Retina (tissue), 1 donor: ENCODE data around the gene RNF214.
"Not testable (repeated sequence)": the region's sequence is repeated elsewhere in the genome, so short reads cannot be mapped to it uniquely, and the experiment has no call there.

Experiments used
- DNase-seq: peaks from one replicate; pipeline ENCODE4 v3.0.0-alpha.2; 2016

RNF214 gene

DNA sequence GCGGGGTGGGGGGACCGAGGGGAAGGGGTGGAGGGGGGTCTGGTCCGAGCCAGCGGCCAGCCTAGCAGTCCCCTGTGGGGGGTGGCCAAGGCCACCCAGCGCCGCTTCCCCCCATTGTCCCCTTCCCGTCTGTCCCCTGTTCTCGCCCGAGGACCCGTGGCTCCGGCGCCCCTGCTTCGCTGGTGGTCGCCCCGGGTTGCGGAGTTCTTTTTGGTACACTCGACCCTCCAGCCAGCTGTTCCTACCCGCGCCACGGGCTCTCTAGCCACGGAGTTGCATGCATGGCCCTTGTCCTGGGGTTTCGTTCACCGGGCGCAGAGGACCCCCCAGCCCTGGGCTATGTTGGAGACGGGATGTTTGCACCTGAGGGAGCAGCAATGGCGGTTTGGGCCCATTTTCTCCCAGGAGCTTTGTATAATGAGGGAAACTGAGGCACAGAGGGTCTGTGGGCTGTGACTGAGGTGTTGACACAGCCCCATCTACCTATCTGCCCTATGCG is 489 bp downstream of the RNF214 start:
- DNase-seq: peak; percentile 40

DNA sequence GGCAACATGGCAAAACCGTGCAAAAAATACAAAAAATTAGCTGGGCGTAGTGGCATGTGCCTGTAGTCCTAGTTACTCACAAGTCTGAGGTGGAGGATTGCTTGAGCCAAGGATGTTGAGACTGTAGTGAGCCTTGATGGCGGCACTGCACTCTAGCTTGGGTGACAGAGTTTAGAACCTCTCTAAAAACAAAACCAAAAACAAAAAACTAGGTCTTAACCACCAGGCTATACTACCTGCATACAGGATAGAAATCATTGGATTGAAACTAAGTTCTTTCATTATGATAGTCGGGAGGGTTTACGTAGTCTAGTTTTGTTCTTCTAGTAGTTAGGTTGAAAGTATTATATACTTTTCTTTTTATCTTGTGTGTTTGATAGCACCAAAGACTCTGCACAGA is 5.8 kb downstream of the RNF214 start:
- DNase-seq: no peak

DNA sequence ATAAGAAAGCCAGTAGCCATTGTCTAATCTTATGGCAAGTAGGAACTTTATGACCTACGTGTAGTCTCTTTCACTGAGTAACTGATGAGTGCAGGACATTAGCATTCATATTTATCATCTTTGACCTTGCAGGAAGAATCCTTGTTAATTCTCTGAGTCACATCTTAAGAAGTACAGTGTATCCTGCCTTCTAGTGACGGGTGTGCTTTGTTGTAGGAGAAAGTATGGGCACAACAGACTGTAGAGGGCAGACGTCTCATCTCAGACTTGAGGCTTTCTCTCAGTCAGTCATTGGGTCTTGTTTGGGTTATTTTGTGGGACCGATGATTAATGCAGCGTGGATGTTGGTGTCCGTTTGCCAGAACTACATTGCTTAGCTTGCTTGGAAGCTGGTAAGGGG is 6.8 kb downstream of the RNF214 start:
- DNase-seq: no peak

DNA sequence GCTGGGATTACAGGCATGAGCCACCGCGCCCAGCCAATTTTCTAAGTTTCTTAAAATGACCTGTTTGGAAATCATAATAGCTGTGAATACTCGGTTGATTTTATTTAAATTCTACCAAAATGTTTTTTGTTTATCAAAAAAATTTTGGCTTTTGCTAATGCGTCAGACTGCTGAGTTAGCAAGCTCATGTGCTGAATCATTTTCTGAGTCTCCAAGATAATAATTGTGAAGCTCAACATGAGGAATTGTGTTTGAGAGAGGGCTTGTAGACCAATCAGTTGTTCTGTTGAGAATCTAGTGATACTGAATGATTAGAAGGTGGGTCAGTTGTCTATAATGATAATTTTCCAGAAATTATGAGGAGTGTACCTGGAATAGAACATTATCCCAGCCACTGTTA is 15.9 kb downstream of the RNF214 start:
- no peak for DNase-seq

DNA sequence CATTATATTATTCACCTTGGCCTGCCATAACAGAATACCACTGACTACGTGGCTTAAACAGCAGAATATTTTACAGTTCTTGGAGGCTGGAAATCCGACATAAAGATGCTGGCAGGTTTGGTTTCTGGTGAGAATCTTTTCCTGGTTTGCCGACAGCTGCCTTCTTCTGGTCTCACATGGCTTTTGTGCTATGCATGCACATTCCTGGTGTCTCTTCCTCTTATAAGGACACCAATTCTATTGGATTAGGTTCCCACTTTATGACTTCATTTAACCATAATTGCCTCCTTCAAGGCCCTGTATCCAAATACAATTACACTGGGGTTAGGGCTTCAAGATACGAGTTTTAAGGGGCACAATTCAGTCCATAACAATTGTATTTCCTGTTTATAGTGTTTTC is 17.1 kb downstream of the RNF214 start:
- DNase-seq: no peak

DNA sequence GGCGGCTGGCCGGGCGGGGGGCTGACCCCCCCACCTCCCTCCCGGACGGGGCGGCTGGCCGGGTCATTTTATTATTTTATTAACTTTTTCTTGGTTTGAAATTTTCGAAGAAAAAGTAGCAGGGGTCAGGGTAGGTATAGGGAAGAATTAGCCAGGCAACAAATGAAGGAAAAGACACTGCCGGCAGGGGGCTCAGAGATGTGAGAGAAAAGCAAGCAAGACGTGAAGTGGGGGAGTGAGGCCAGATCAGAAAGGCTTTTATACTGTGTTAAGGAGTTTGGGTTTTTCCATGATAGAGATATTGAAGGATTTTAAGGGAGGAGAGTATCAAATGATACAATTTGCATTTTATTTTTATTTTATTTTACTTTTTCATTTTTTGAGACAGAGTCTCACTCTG is 19.0 kb downstream of the RNF214 start:
- no peak for DNase-seq

DNA sequence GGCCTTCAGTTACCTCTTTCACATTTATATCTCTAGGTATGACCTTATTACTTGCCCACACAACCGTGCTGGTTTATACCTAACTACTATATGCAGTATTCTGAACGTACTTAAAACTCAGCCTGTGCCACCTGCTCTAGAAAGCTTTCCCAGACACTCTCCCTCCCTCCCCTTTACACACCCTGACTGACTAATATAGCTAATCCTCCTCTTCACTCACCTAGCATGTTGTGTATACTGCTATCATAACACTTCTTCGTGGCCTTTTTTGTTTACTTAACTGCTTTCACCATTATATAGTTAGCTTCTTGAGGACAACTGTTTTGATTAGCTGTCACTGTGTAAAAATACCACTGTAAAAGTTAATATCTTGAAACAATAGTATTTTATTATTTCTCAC is 23.5 kb downstream of the RNF214 start:
- DNase-seq: no peak

DNA sequence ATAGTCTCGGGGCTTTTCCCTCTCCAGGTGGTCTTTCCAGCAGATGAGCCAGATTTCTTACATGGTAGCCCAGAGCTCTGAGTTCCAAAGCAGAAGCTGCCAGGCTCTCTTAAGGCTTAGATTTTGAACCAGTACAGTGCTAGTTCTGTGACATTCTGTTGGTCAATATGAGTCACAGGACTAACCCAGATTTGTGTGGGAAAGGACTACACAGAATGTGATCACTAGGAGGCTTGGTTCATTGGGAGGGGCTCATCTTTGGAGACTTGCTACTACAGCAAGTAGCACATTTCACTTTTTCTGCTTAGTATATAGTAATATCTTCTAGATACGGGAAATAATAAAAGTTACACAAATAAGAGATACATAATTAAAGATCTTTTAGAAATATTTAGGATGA is 24.1 kb downstream of the RNF214 start:
- DNase-seq: no peak

DNA sequence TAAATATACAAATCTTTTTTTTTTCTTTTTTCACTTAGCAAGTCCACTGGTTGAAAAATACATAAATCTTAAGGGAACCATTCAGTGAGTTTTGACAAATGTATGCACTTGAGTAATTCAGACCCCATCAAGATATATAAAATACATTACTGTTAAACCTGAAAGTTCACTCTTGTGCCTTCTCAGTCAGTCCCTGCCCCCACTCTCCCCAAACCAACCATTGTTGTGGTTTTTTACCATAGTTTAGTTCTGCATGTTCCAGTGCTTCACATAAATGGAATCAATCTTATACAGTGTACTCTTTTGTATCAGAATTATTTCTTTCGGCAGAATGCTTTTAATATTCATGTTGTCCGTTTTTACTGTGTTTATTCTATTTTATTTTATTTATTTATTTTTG is 26.1 kb downstream of the RNF214 start:
- DNase-seq: no peak

DNA sequence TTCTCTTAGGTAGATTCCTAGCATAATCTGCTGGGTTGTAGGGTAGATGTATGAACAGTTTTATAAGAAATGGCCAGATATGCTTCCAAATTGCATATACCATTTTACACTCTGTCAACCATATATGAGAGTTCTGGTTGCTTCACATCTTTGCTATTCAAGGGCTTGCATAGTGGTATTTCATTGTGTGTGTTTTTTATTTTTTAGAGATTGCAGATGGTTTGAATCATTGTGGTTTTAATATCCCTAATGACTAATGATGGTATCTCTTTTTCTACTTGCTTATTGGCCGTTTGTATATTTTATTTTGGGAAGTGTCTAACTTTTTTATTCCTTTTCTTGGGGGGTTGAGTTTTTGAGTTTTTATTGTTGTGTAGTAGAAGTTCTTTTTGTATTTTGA is 26.9 kb downstream of the RNF214 start:
- no peak for DNase-seq

DNA sequence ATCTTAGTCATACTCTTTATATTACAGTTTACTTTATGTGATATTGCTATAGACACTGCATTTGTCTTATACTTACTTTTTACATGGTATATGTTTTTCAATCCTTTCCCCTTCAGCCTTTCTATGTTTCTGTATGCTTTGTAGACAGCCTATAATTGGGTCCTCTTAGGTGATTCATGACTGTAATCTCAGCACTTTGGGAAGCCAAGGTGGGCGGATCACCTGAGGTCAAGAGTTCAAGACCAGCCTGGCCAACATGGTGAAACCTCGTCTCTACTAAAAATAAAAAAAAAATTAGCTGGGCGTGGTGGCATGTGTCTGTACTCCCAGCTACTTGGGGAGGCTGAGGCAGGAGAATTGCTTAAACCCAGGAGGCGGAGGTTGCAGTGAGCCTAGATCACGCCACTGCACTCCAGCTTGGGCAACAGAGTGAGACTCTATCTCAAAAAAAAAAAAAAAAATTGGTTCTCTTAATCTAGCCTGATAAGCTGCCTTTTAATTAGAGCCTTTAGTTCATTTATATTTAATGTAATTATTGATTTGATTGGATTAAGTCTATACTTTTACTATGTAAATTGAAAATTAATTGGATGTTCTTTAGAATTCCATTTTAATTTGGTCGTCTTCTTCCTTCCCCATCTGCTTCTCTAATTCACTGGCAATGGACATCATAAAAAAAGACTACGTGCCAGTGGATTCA is 32.3 kb downstream of the RNF214 start:
- not testable (repeated sequence) for DNase-seq

DNA sequence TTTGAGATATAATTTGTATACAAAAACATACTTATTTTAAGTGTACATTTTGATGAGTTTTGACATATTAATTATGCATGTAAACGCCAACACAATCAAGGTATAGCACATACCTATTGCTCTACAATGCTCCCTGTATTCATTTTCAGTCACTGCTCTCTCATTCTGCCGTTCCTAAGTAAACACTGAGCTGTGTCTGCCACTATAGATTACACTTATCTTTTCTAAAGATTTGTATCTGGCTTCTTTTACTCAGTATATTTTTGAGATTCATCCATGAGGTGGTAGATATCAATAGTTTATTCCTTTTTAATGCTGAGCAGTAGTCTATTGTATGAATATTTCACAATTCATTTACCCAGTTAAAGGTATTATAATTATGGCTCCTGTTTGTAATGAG is 33.3 kb downstream of the RNF214 start:
- no peak for DNase-seq

DNA sequence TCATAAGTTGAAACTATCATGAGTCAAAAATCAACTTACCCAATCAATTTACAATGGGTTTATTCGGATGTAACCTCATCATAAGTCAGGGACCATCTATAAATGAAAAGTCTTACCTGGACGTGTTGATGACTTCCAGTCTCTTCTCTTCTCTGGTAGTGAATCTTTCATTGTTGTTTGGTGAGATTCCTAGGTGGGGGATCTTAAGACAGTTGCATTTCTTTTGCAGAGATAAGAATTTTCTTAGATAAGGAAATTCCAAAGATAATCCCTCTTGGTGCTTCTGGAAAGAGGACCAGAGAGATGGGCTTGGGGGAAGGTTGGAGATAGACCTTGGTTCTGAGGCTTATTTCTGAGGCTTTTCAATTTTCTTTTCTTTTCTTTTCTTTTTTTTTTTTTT is 37.4 kb downstream of the RNF214 start:
- DNase-seq: no peak

DNA sequence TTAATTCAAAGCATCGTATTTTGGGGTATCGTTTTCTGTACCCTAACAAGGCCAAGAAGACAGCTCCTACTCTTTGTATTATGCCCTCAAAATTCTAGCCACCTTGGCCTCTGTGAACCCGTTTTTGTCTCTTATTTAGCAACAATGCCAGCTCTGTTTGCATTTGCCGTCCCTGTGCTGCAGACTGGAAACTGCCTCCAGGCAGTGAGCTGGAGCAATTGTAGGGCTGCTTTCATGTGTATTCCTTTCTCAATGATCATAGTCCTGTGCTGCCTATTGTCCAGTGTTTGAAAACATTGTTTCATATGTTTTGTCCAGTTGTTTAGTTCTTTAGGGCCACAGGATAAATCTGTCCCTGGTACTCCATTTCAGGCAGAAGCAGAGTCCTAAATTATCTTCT is 38.7 kb downstream of the RNF214 start:
- DNase-seq: no peak

DNA sequence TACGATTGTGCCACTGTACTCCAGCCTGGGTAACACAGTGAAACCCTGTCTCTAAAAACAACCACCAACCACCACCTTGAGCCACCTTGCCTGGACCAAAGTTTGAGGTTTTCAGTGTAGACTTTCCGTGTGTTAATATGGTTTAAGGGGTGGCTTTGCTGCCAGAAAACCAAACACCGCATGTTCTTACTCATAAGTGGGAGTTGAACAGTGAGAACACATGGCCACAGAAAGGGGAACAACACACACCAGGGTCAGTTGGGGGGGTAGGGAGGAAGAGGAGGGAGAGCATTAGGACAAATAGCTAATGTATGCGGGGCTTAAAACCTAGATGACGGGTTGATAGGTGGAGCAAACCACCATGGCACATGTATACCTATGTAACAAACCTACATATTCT is 39.7 kb downstream of the RNF214 start:
- DNase-seq: not testable (repeated sequence)

DNA sequence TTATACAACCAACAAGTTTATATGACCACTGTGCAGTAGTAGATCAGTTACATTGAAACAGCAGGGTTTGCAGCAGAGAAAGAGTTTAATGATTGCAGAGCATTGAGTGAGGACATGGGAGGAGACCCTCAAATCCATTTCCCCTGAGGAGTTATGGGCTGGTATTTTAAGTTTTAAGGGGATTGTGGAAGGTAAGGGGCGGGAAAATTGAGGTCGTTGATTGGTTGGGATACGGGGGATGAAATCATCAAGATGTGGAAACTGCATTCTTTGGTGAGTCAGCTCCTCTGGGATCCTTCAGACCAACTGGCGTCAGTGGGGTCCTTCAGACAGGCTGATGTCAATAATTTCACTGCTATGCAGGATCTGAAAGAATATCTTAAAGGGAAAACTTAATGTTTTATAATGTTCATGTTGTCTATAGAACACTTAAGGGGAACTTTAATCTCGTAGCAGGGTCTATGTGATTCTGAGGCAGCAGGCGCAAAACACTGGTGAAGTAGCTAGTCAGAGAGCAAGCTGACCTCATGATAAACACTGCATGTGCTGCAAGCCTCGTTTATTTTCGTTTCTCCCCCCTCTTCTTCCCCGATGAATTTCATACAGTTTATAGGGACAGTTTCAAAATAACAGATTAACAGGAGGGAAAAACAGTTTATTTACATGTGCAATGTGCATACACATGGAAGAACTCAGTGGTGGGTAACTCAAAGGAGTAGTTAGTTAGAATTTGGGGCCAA is 41.2 kb downstream of the RNF214 start:
- DNase-seq: no peak

DNA sequence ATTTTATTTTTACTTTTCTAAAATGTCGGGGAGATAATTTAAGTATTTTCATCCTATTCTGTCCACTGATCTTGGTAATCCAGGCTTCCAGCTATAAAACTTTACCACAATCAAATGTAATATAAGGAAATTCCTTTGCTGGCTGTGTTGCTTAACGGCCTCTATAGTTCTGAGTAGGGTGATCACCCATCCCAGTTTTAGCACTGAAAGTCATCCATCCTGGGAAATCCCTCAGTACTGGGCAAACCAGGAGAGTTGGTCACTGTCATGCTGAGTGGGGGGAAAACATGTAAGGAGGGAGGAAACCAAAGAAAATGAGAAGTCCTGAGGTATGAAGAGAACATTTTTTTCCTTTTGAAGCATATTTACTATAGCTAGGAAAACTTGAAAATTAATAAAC is 45.9 kb downstream of the RNF214 start:
- no peak for DNase-seq

DNA sequence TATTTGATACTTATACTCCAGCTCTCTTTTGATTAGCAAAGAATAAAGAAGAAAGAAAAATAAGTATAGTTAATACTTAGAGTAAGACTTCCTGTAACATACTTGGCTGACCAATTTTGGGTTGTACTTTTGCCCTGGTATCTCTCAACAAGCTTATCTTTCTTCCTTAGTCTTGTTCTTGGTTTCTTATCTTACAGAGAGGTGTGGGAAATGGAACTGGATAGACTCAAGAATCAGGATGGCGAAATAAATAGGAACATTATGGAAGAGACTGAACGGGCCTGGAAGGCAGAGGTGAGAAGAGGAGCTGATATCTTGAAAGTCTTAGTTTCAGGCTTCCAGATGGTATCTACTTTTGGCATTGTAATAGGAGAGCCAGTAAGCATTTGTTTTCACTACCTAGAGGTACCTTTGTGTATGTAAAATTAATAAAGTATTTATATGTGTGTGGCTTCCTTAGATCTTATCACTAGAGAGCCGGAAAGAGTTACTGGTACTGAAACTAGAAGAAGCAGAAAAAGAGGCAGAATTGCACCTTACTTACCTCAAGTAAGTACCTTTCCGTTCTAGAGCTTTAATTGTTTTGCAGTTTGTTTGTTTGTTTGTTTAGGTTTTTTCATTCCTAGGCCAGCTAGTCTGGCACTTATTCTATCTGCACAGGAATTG is 47.4 kb downstream of the RNF214 start:
- no peak for DNase-seq

DNA sequence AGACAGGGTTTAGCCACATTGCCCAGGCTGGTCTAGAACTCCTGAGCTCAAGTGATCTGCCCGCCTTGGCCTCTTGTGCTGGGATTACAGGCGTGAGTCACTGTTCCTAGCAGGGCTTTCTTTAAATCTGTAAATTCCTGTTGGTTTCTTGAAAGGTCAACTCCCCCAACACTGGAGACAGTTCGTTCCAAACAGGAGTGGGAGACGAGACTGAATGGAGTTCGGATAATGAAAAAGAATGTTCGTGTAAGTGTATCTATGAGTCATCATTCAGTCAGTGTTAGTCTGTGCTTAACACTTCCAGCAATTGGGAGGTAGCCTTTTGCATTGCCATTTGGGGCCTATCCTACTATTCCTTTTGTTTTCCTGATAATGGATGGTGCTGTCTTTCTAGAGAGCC is 48.7 kb downstream of the RNF214 start:
- no peak for DNase-seq

DNA sequence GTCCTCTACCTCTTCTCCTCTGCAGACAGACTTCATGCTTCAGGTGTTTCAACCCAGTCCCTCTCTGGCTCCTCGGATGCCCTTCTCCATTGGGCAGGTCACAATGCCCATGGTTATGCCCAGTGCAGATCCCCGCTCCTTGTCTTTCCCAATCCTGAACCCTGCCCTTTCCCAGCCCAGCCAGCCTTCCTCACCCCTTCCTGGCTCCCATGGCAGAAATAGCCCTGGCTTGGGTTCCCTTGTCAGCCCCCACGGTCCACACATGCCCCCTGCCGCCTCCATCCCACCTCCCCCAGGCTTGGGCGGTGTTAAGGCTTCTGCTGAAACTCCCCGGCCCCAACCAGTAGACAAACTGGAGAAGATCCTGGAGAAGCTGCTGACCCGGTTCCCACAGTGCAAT is 49.4 kb downstream of the RNF214 start:
- DNase-seq: no peak

DNA sequence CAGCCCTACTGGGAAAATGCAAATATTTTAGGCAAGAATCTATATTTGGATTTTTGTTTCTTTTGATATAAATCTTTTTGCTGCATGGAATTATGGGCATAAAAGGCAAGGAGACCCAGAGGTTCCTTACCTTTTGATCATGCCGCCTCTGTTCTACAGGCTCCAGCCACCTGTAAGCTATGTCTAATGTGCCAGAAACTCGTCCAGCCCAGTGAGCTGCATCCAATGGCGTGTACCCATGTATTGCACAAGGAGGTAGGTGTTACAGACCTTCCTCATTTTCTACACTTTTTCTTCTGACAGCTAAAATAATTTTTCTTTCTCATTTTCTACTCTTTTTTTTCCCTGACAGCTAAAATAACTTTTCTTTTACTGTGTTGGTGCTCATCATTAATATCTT is 50.5 kb downstream of the RNF214 start:
- DNase-seq: no peak

DNA sequence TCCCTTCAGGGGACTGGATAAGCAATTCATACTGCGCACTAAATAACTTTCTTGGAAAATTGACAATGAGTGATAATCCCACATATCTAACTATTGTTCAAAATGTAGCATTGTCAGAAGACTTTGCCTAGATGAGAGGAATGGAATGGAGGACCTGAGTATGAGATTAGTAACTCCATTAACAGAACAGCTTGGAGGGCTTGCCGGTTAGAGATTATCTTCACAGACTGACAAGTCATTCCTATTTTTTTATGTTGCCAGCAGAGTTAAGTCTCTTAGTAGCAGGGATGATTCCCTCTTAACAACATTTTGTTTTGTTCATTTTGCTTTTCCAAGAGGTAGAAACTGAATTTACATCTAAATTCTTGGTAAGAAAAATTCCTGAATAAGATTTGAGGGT is 51.6 kb downstream of the RNF214 start:
- no peak for DNase-seq

DNA sequence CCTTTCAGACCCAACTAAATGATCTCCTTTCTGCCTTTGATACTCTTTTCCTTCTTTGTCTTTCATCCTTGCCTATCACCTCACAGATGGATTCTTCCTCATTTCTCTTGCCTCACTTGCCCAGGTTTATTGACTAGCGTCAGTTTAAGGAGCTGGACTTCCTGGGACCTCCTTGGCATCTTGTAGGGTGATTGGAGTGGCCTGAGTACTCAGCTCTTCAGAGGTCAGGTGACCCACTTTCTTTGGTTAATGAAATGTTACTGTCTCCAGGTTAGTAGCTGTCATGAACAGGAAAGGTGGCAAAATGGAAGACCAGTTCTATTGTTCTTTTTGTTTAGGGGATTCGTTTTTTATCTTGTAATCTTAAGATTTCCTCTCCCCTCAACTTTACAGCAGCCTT is 54.1 kb downstream of the RNF214 start:
- DNase-seq: no peak

DNA sequence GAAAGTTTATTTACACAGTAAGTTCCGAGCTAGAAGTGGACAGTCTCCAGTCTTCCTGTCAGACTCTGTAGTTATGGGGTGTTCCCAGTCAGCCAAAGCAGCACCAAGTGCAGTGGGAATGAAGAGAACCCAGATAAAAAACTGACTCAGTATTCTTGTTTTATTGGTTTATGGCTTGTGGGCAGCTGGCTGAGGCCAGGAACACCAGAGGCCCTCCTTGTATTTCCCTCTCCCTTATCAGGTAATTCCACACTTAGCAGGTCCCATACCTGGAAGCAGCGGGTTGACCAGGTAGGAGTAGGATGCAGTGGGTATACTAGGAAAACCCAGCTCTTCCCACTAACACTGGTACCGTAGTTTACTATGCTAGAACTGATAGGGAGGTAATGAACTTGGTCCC is 55.2 kb downstream of the RNF214 start:
- no peak for DNase-seq
